HL-60 (cell line): ENCODE results near the gene C6orf47.

ENCODE experiments used
- DNase-seq, 2 experiments: peaks; one replicate each; pipeline ENCODE4 v3.0.0-alpha.2; 2010 to 2020; ENCODE audit warnings: low read depth in 1 of 2, low spot score in 1 of 2
- H3K27ac ChIP-seq: fragments of 250-450 bp; sonication (Bioruptor Pico); replicated peaks from 2 replicates; pipeline ENCODE4 v1.5.1; 2020; ENCODE audit warnings: mild to moderate bottlenecking, moderate library complexity
- H3K27me3 ChIP-seq: fragments of 250-450 bp; sonication (Bioruptor Pico); 2 replicates; pipeline ENCODE4 v1.5.1; 2021; ENCODE audit warnings: mild to moderate bottlenecking, moderate library complexity; ENCODE audit not compliant: insufficient read depth, poor library complexity, severe bottlenecking
- H3K4me3 ChIP-seq: replicated peaks from 2 replicates; pipeline ENCODE4 v1.5.1; 2011; ENCODE audit warnings: mild to moderate bottlenecking, control low read depth, low read length; ENCODE audit not compliant: insufficient read depth
- CTCF ChIP-seq: IDR thresholded peaks from one replicate; pipeline ENCODE4 v1.5.1; 2011; ENCODE audit warnings: low read length, control low read depth, inconsistent platforms; ENCODE audit not compliant: insufficient read depth
- GABPA ChIP-seq: IDR thresholded peaks from 2 replicates; pipeline ENCODE4 v1.6.1; 2012; ENCODE audit warnings: low read depth
- POLR2AphosphoS5 ChIP-seq: IDR thresholded peaks from 2 replicates; pipeline ENCODE4 v1.6.1; 2012; ENCODE audit warnings: low read depth
- REST ChIP-seq: IDR thresholded peaks from 2 replicates; pipeline ENCODE4 v1.6.1; 2012; ENCODE audit warnings: low read depth; ENCODE audit not compliant: insufficient replicate concordance
- SPI1 ChIP-seq: IDR thresholded peaks from 2 replicates; pipeline ENCODE4 v1.6.1; 2012; ENCODE audit warnings: low read depth, mild to moderate bottlenecking, borderline replicate concordance

The C6orf47 gene

GRCh38 chr6:31705931-31706330 is 45.4 kb upstream of the C6orf47 start:
- no peak overlapping the region for H3K4me3 ChIP-seq
- no peak for DNase-seq
- H3K27me3 ChIP-seq, result no peaks in the 10 kb centered on the region
- no peak overlapping the region for H3K27ac ChIP-seq
- TF ChIP-seq REST (no peak), SPI1 (no peak), CTCF (no peak), GABPA (no peak), POLR2AphosphoS5 (no peak)

GRCh38 chr6:31702819-31703716 is 42.5 kb upstream of the C6orf47 start, which contains the start of gene ABHD16A:
ABHD16A (minus strand) TSS chr6:31703324; CDS start chr6:31703281, 43 bp downstream.
- H3K27ac ChIP-seq, result peak within 1 kb of the TSS; percentile 96
- H3K4me3 ChIP-seq, result peak within 1 kb of the TSS; percentile 64
- DNase-seq, result peak; percentile 100
- peak; percentile 47 for TF ChIP-seq GABPA
- no peak for TF ChIP-seq CTCF
- no peak; the same call in 1 of the 2 replicates for TF ChIP-seq POLR2AphosphoS5
- peak; percentile 38 for TF ChIP-seq REST
- TF ChIP-seq SPI1, result no peak
- H3K27me3 ChIP-seq, result no peaks in the 10 kb centered on the region

GRCh38 chr6:31702405-31702818 is 41.8 kb upstream of the C6orf47 start:
- no peak for TF ChIP-seq REST
- TF ChIP-seq CTCF, result no peak
- no peak for TF ChIP-seq GABPA
- TF ChIP-seq SPI1, result no peak

More at GRCh38 chr6:31702405-31702818, 41.8 kb upstream of the C6orf47 start:
- no peak for DNase-seq
- Histone ChIP-seq H3K27ac (peak overlapping the region; percentile 96), H3K4me3 (peak overlapping the region; percentile 64), H3K27me3 (no peaks in the 10 kb centered on the region)
